Ovary (tissue), 3 donors: Measurements from ENCODE around the gene THSD7A.

Source experiments
- CTCF ChIP-seq, 3 donors: fragments of 450-650 bp in 2 of 3; fragments of 200-600 bp in 1 of 3; IDR thresholded peaks; one replicate each; pipeline versions ENCODE4 v1.5.1 to v1.8.0; 2016 to 2022; ENCODE audit warnings: antibody characterized with exemption in 3 of 3, mild to moderate bottlenecking in 1 of 3
- EP300 ChIP-seq: sonication (generic); formaldehyde crosslinking; IDR thresholded peaks from one replicate; pipeline ENCODE4 v1.6.1; 2017; ENCODE audit warnings: antibody characterized with exemption
- donor health status: DM: no; HTN: no; CAD: no.

GRCh38 chr7:11505471-11505985 is 326.5 kb downstream of the THSD7A start:
- TF ChIP-seq CTCF (IDR thresholded peaks at IDR 0.05) (no peak), EP300 (no peak)
